SJCRH30 (cell line): ENCODE measurements around the gene TTC27. TPM values are rescaled to one million over a fixed set of nuclear protein-coding genes. Genes with fewer than 3 reads are reported as not detected.
A peak's percentile ranks its signal among the peaks of the same experiment; 100 is the strongest.

Experiments used
- DNase-seq, 2 experiments: peaks; one replicate each; pipeline ENCODE4 v3.0.0-alpha.2; 2015 to 2020
- H3K27ac ChIP-seq: fragments of 250-450 bp; sonication (Bioruptor Pico); 2 replicates; pipeline ENCODE4 v1.5.1; 2020; ENCODE audit warnings: mild to moderate bottlenecking, moderate library complexity
- H3K27me3 ChIP-seq: fragments of 250-450 bp; sonication (Bioruptor Pico); 2 replicates; pipeline ENCODE4 v1.5.1; 2020; ENCODE audit warnings: mild to moderate bottlenecking, moderate library complexity
- H3K36me3 ChIP-seq: fragments of 250-450 bp; sonication (Bioruptor Pico); 2 replicates; pipeline ENCODE4 v1.5.1; 2020; ENCODE audit warnings: mild to moderate bottlenecking, moderate library complexity
- H3K4me1 ChIP-seq: fragments of 250-450 bp; sonication (Bioruptor Pico); 2 replicates; pipeline ENCODE4 v1.5.1; 2020; ENCODE audit warnings: mild to moderate bottlenecking, moderate library complexity
- H3K4me3 ChIP-seq: fragments of 250-450 bp; sonication (Bioruptor Pico); 2 replicates; pipeline ENCODE4 v1.5.1; 2020; ENCODE audit warnings: mild to moderate bottlenecking, moderate library complexity
- H3K9me3 ChIP-seq: fragments of 250-450 bp; sonication (Bioruptor Pico); replicated peaks from 2 replicates; pipeline ENCODE4 v1.5.1; 2020; ENCODE audit warnings: mild to moderate bottlenecking, moderate library complexity
- total RNA-seq: library from RNA; depleted of rRNA; stranded (reverse); fragments of >200 nt; shearing (Covaris generic); gene quantifications from 2 replicates; pipeline ENCODE4 v1.2.3, GENCODE V29; 2014

The TTC27 gene
- total RNA-seq, 1 experiment from 2014 or later, result 35.3 TPM

- H3K36me3 ChIP-seq, result no peaks in the 10 kb centered on the region; the same call in 1 of the 2 replicates
- H3K4me3 ChIP-seq, result no peak overlapping the region
- no peak overlapping the region for H3K27ac ChIP-seq
- H3K4me1 ChIP-seq, result peaks cover 4% of the 10 kb centered on the region; the same call in 1 of the 2 replicates
- no peaks in the 10 kb centered on the region for H3K27me3 ChIP-seq
- no peak for DNase-seq
- H3K9me3 ChIP-seq, result no peaks in the 10 kb centered on the region; the same call in 1 of the 2 replicates
These were observed 142.5 kb downstream of the TTC27 start for GRCh38 chr2:32770360-32770759.

DNA sequence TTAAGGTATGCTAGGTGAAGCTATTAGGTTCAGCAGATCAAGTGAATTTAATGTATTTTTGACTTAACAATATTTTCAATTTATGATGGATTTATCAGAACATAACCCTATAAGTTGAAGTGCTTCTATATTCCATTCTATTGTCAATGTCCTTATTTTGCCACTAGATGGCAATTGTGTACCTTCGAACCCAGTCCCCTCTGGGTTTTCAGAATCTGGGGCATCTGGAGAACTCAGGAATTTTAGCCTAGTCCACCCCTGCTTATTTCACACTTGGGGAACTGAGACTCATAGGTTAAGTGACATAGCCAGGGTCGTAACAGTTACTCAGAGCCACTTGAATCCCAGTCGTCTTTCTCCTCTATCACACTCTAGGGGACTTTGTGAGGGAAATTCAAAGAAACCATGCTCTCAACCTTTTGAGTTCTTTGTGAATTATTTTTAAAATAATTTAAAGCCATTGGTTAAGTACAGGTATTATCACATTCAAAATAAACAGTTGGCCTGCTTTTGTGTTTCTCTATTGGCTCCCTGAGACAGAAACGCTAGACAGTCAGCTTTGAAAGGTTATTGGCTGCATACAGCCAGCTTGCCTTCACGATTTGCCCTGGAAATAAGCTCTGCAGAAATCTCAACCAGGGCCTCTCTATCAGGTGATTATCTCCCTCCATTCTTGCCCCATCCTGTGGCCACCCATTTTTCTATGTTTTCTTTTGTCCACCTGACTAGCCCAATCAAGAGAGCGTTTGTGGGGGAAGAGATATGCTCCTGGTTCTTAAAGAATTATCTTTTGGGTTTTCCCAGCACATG lies 145.0 kb downstream of the TTC27 start:
- peak; percentile 55 to 87 for DNase-seq
- no peak overlapping the region for H3K4me3 ChIP-seq
- H3K27ac ChIP-seq, result no peak overlapping the region
- peaks cover 4% of the 10 kb centered on the region; the same call in 1 of the 2 replicates for H3K4me1 ChIP-seq
- H3K36me3 ChIP-seq, result no peaks in the 10 kb centered on the region
- H3K27me3 ChIP-seq, result no peaks in the 10 kb centered on the region
- no peaks in the 10 kb centered on the region for H3K9me3 ChIP-seq

GRCh38 chr2:32773448-32773808 lies 145.6 kb downstream of the TTC27 start:
- DNase-seq, result peak in 1 of 2 experiments; percentile 16
- Histone ChIP-seq H3K27me3 (no peaks in the 10 kb centered on the region), H3K36me3 (no peaks in the 10 kb centered on the region), H3K27ac (no peak overlapping the region), H3K4me1 (peaks cover 4% of the 10 kb centered on the region; the same call in 1 of the 2 replicates), H3K4me3 (no peak overlapping the region), H3K9me3 (peaks cover under 1% of the 10 kb centered on the region; the same call in 1 of the 2 replicates)

DNA sequence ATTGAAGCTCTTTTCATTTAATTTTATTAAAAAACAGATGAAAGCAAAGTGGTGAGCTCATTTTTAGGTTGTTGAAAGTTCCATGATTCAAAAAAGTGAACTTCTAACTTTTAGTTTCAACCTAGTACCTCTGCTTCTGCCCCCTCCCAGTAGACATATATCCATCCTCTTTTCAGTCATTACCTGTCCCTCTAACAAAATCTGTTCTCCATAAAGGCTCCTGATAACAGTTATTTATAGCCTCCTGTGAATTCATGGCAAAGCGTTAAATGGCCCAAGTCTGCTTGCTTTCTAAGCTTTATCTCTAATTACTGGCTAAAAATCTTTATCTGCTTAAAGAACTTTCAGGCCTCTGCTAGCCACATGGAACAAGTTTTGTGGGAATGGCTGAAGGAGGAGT lies 148.1 kb downstream of the TTC27 start:
- H3K4me1 ChIP-seq, result peaks cover 4% of the 10 kb centered on the region; the same call in 1 of the 2 replicates
- no peaks in the 10 kb centered on the region for H3K36me3 ChIP-seq
- H3K4me3 ChIP-seq, result no peak overlapping the region
- H3K27me3 ChIP-seq, result no peaks in the 10 kb centered on the region
- DNase-seq, result no peak
- H3K9me3 ChIP-seq, result peaks cover 3% of the 10 kb centered on the region; the same call in 1 of the 2 replicates
- no peak overlapping the region for H3K27ac ChIP-seq

DNA sequence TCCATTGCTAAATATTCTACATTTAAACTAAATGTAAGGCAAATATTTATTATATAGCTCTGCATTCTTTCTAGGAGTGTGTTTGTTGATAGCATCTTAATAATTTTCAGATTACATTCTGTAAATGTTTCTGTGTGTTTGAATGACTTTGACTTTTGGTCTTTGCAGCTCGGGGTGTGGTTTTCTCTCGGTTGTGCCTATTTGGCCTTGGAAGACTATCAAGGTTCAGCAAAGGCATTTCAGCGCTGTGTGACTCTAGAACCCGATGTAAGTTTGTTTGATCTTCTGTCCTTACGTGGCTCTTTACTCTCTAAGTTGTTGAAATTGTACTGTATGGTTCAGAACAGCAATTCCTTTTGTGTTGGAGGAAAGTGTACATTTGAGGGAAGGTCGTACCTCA lies 149.9 kb downstream of the TTC27 start:
- no peak for DNase-seq
- no peaks in the 10 kb centered on the region for H3K36me3 ChIP-seq
- H3K4me3 ChIP-seq, result no peak overlapping the region
- H3K27ac ChIP-seq, result no peak overlapping the region
- H3K9me3 ChIP-seq, result peaks cover 3% of the 10 kb centered on the region; the same call in 1 of the 2 replicates
- peaks cover 4% of the 10 kb centered on the region; the same call in 1 of the 2 replicates for H3K4me1 ChIP-seq
- no peaks in the 10 kb centered on the region for H3K27me3 ChIP-seq

- no peaks in the 10 kb centered on the region for H3K4me1 ChIP-seq
- H3K9me3 ChIP-seq, result peaks cover 3% of the 10 kb centered on the region; the same call in 1 of the 2 replicates
- H3K4me3 ChIP-seq, result no peak overlapping the region
- H3K36me3 ChIP-seq, result no peaks in the 10 kb centered on the region
- H3K27ac ChIP-seq, result no peak overlapping the region
- H3K27me3 ChIP-seq, result no peaks in the 10 kb centered on the region
- no peak for DNase-seq
These were observed 153.1 kb downstream of the TTC27 start for GRCh38 chr2:32780961-32781360.

GRCh38 chr2:32783469-32783868 lies 155.6 kb downstream of the TTC27 start:
- peaks cover 2% of the 10 kb centered on the region; the same call in 1 of the 2 replicates for H3K9me3 ChIP-seq
- DNase-seq, result peak in 1 of 2 experiments; percentile 45
- no peak overlapping the region for H3K4me3 ChIP-seq
- H3K4me1 ChIP-seq, result no peaks in the 10 kb centered on the region
- H3K27me3 ChIP-seq, result no peaks in the 10 kb centered on the region
- H3K27ac ChIP-seq, result no peak overlapping the region
- H3K36me3 ChIP-seq, result no peaks in the 10 kb centered on the region

DNA sequence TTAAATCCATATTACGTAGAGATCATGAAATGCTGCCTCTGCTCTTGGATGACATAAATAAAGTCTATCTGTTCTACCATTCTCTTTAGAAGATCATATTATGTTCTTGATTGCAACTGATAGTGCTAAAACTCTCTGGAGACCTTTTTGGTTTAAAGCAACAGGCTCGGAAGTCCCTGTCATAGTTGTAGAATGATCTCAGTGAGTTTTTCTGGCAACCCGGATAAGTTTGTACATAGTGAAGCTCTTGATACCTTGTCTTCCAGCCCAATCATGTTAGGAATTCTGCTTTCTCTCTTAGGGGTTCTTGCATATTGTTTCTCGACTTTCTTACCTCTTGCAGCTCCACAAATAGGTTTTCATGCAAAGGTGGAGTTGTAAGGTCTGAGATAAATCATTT lies 156.1 kb downstream of the TTC27 start:
- H3K9me3 ChIP-seq, result no peaks in the 10 kb centered on the region
- no peak overlapping the region for H3K27ac ChIP-seq
- no peaks in the 10 kb centered on the region for H3K27me3 ChIP-seq
- DNase-seq, result no peak
- H3K4me1 ChIP-seq, result no peaks in the 10 kb centered on the region
- H3K36me3 ChIP-seq, result no peaks in the 10 kb centered on the region
- H3K4me3 ChIP-seq, result no peak overlapping the region

GRCh38 chr2:32787207-32787606 lies 159.4 kb downstream of the TTC27 start:
- Histone ChIP-seq H3K27me3 (no peaks in the 10 kb centered on the region), H3K4me1 (no peaks in the 10 kb centered on the region), H3K4me3 (no peak overlapping the region), H3K9me3 (no peaks in the 10 kb centered on the region), H3K27ac (no peak overlapping the region), H3K36me3 (0 out of 2 replicates have a peak, but pooled peaks cover 2% of the 10 kb centered on the region)
- no peak for DNase-seq

- Histone ChIP-seq H3K9me3 (no peaks in the 10 kb centered on the region), H3K4me3 (no peak overlapping the region), H3K27me3 (no peaks in the 10 kb centered on the region), H3K4me1 (no peaks in the 10 kb centered on the region), H3K27ac (no peak overlapping the region), H3K36me3 (0 out of 2 replicates have a peak, but pooled peaks cover 2% of the 10 kb centered on the region)
- peak in 1 of 2 experiments; percentile 25 for DNase-seq
These were observed 160.3 kb downstream of the TTC27 start for GRCh38 chr2:32788114-32788513.

DNA sequence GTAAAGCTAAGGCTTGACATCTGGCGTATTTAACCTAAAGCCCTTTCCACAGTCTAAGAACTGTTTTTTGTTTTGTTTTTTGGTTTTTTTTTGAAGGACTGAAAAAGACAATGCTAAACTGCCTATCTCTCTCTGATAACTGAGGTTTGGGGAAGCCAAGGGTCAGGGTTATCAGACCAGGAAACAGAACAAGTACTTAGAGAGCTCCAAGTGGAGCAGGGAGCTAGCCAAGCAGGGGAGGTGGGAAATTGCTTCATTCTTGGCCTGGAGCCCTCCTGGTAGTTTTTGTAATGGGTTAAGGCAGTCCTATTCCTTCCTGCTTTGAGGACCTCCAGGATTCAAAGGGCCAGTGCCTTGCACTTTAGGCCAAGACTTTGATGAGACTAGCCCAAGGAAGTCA lies 164.6 kb downstream of the TTC27 start:
- H3K4me3 ChIP-seq, result no peak overlapping the region
- no peak overlapping the region for H3K27ac ChIP-seq
- H3K36me3 ChIP-seq, result peaks cover 5% of the 10 kb centered on the region
- H3K4me1 ChIP-seq, result no peaks in the 10 kb centered on the region
- DNase-seq, result no peak
- H3K9me3 ChIP-seq, result no peaks in the 10 kb centered on the region
- no peaks in the 10 kb centered on the region for H3K27me3 ChIP-seq

- H3K27ac ChIP-seq, result no peak overlapping the region
- peaks cover 6% of the 10 kb centered on the region for H3K36me3 ChIP-seq
- H3K27me3 ChIP-seq, result no peaks in the 10 kb centered on the region
- no peaks in the 10 kb centered on the region for H3K4me1 ChIP-seq
- no peak for DNase-seq
- no peaks in the 10 kb centered on the region for H3K9me3 ChIP-seq
- no peak overlapping the region for H3K4me3 ChIP-seq
These were observed 171.0 kb downstream of the TTC27 start for GRCh38 chr2:32798829-32799228.

DNA sequence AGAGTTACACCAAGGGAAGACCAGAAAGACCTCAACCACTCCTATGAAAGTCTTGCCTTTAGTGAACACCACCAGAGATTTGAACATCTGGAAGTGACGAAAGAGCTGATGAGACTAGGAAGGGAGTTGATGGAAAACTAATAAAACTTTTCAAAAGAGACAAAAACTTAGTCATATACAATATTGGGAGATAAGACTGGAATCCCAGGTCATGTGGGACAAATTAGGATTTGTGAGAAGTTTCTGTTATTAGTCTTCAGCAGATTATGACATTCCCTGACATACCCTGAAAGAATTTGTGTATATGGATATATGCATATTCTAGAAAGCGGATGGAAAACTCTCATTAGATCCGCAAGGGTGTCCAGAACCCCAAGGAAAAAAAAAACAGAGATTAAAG lies 173.9 kb downstream of the TTC27 start:
- H3K9me3 ChIP-seq, result no peaks in the 10 kb centered on the region
- H3K4me1 ChIP-seq, result no peaks in the 10 kb centered on the region
- no peak overlapping the region for H3K4me3 ChIP-seq
- H3K27ac ChIP-seq, result no peak overlapping the region
- DNase-seq, result no peak
- H3K27me3 ChIP-seq, result no peaks in the 10 kb centered on the region
- H3K36me3 ChIP-seq, result 0 out of 2 replicates have a peak, but pooled peaks cover 3% of the 10 kb centered on the region

GRCh38 chr2:32802877-32803276 lies 175.0 kb downstream of the TTC27 start:
- no peak overlapping the region for H3K27ac ChIP-seq
- no peaks in the 10 kb centered on the region for H3K27me3 ChIP-seq
- H3K4me1 ChIP-seq, result no peaks in the 10 kb centered on the region
- no peak overlapping the region for H3K4me3 ChIP-seq
- no peak for DNase-seq
- no peaks in the 10 kb centered on the region for H3K9me3 ChIP-seq
- no peaks in the 10 kb centered on the region for H3K36me3 ChIP-seq

DNA sequence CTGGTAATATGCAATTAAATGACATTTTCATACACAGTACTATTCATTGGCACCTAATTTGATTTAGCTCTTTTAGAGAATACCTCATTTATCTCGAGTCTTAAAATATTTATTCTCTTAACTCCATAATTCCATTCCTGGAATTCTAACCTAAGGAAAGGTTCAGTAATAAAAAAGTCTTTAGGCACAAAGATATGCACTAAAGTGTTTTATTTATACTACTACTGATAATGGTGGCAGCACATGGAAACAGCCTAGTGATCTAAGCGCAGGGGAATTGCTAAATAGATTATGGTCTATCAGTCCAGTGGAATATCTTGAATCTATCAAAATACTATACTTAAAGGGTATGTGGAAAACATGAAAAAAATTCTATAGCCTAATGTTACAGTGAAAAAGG lies 176.4 kb downstream of the TTC27 start:
- H3K4me3 ChIP-seq, result no peak overlapping the region
- no peak for DNase-seq
- H3K4me1 ChIP-seq, result no peaks in the 10 kb centered on the region
- H3K27ac ChIP-seq, result no peak overlapping the region
- no peaks in the 10 kb centered on the region for H3K36me3 ChIP-seq
- H3K27me3 ChIP-seq, result no peaks in the 10 kb centered on the region
- no peaks in the 10 kb centered on the region for H3K9me3 ChIP-seq
